Astrocyte (in vitro differentiated cells and primary cell): ENCODE measurements around the gene NUTF2. TPM values are rescaled to one million over a fixed set of nuclear protein-coding genes. Genes with fewer than 3 reads are reported as not detected.

ENCODE experiments used
- DNase-seq: peaks from one replicate; pipeline ENCODE4 v3.0.0-alpha.2; 2010; ENCODE audit warnings: low read depth
- FAIRE-seq: peaks from 2 replicates; lab custom pipeline; 2011; peaks lifted over from hg19 to GRCh38; lab: Jason Lieb, UNC
- H2AFZ ChIP-seq: 2 replicates; pipeline ENCODE4 v1.6.0; 2012; ENCODE audit warnings: low read depth, low read length, inconsistent platforms
- H3K27ac ChIP-seq: 2 replicates; pipeline ENCODE4 v1.5.1; 2011; ENCODE audit warnings: low read depth, low read length, inconsistent platforms
- H3K27me3 ChIP-seq: 2 replicates; pipeline ENCODE4 v1.6.0; 2011; ENCODE audit warnings: low read length, inconsistent platforms; ENCODE audit not compliant: insufficient read depth
- H3K36me3 ChIP-seq: 2 replicates; pipeline ENCODE4 v1.5.1; 2011; ENCODE audit warnings: low read length, inconsistent platforms; ENCODE audit not compliant: insufficient read depth
- H3K4me1 ChIP-seq: 2 replicates; pipeline ENCODE4 v1.5.1; 2011; ENCODE audit warnings: low read length, inconsistent platforms; ENCODE audit not compliant: insufficient read depth
- H3K4me2 ChIP-seq: 2 replicates; pipeline ENCODE4 v1.6.0; 2012; ENCODE audit warnings: low read length, inconsistent platforms
- H3K4me3 ChIP-seq: 2 replicates; pipeline ENCODE4 v1.5.1; 2011; ENCODE audit warnings: low read depth, mild to moderate bottlenecking, low read length, inconsistent platforms; ENCODE audit not compliant: insufficient read depth
- H3K79me2 ChIP-seq: 2 replicates; pipeline ENCODE4 v1.6.0; 2012; ENCODE audit warnings: mild to moderate bottlenecking, low read length, inconsistent platforms; ENCODE audit not compliant: insufficient read depth
- H3K9ac ChIP-seq: 2 replicates; pipeline ENCODE4 v1.6.0; 2012; ENCODE audit warnings: mild to moderate bottlenecking, low read length, inconsistent platforms
- H3K9me3 ChIP-seq: 2 replicates; pipeline ENCODE4 v1.5.1; 2012; ENCODE audit warnings: low read depth, mild to moderate bottlenecking, low read length, inconsistent platforms; ENCODE audit not compliant: insufficient read depth
- H4K20me1 ChIP-seq: 2 replicates; pipeline ENCODE4 v1.6.0; 2012; ENCODE audit warnings: low read length, inconsistent platforms; ENCODE audit not compliant: insufficient read depth
- H3K27ac Mint-ChIP-seq: one replicate; pipeline ENCODE4 v1.8.0; 2021; ENCODE audit warnings: mild to moderate bottlenecking, mixed read lengths; ENCODE audit not compliant: unreplicated experiment
- H3K27me3 Mint-ChIP-seq: one replicate; pipeline ENCODE4 v1.8.0; 2021; ENCODE audit warnings: low read depth, mixed read lengths; ENCODE audit not compliant: unreplicated experiment
- H3K36me3 Mint-ChIP-seq: one replicate; pipeline ENCODE4 v1.8.0; 2021; ENCODE audit warnings: low read depth, mixed read lengths; ENCODE audit not compliant: unreplicated experiment
- H3K4me1 Mint-ChIP-seq: one replicate; pipeline ENCODE4 v1.8.0; 2021; ENCODE audit warnings: low read depth, mixed read lengths; ENCODE audit not compliant: unreplicated experiment
- H3K4me3 Mint-ChIP-seq: one replicate; pipeline ENCODE4 v1.8.0; 2021; ENCODE audit warnings: mild to moderate bottlenecking, moderate library complexity, mixed read lengths; ENCODE audit not compliant: unreplicated experiment
- H3K9me3 Mint-ChIP-seq: one replicate; pipeline ENCODE4 v1.8.0; 2021; ENCODE audit warnings: mild to moderate bottlenecking, mixed read lengths; ENCODE audit not compliant: unreplicated experiment
- CTCF ChIP-seq: IDR thresholded peaks from 2 replicates; pipeline ENCODE4 v1.5.1; 2011; ENCODE audit warnings: low read depth, mild to moderate bottlenecking, inconsistent platforms, low read length, moderate library complexity; ENCODE audit not compliant: insufficient read depth
- EZH2 ChIP-seq: IDR thresholded peaks from 2 replicates; pipeline ENCODE4 v1.6.1; 2012; ENCODE audit warnings: mild to moderate bottlenecking, low read length, inconsistent platforms; ENCODE audit not compliant: insufficient read depth
- total RNA-seq: library from RNA; stranded (reverse); gene quantifications from 2 replicates; pipeline ENCODE4 v1.2.1, GENCODE V29; 2021

Gene NUTF2
- total RNA-seq, 1 donor from 2014 or later: 224 TPM

- Histone ChIP-seq H3K27ac (no peak overlapping the region), H3K4me1 (peaks cover 12% of the 10 kb centered on the region), H3K4me3 (no peak overlapping the region), H3K9me3 (no peaks in the 10 kb centered on the region), H4K20me1 (peaks cover 20% of the 10 kb centered on the region), H3K27me3 (no peaks in the 10 kb centered on the region), H3K36me3 (peaks cover 5% of the 10 kb centered on the region), H3K9ac (no peak overlapping the region), H3K79me2 (peaks cover 2% of the 10 kb centered on the region), H2AFZ (no peak overlapping the region), H3K4me2 (no peak overlapping the region)
- Mint-ChIP-seq H3K27me3 (no peaks in the 10 kb centered on the region), H3K9me3 (no peaks in the 10 kb centered on the region), H3K4me1 (peaks cover 4% of the 10 kb centered on the region), H3K27ac (no peak overlapping the region), H3K4me3 (no peak overlapping the region), H3K36me3 (peaks cover 11% of the 10 kb centered on the region)
- no peak for FAIRE-seq
- no peak for DNase-seq
- TF ChIP-seq CTCF (no peak), EZH2 (no peak)
These were observed 41.6 kb downstream of the NUTF2 start for GRCh38 chr16:67888331-67888730.

- Mint-ChIP-seq H3K27ac (no peak overlapping the region), H3K4me3 (peak overlapping the region; percentile 88), H3K4me1 (peaks cover 2% of the 10 kb centered on the region), H3K9me3 (no peaks in the 10 kb centered on the region), H3K36me3 (peaks cover 2% of the 10 kb centered on the region), H3K27me3 (no peaks in the 10 kb centered on the region)
- Histone ChIP-seq H3K4me3 (peak overlapping the region; percentile 56), H3K79me2 (peaks cover 38% of the 10 kb centered on the region), H3K4me1 (peaks cover 23% of the 10 kb centered on the region), H3K36me3 (no peaks in the 10 kb centered on the region), H3K27me3 (no peaks in the 10 kb centered on the region), H3K4me2 (peak overlapping the region; percentile 87), H3K9me3 (no peaks in the 10 kb centered on the region), H3K9ac (peak overlapping the region; percentile 69), H4K20me1 (peaks cover 20% of the 10 kb centered on the region), H3K27ac (peak overlapping the region; percentile 19), H2AFZ (peak overlapping the region; percentile 18)
- DNase-seq (no peak), FAIRE-seq (no peak)
- TF ChIP-seq CTCF (no peak), EZH2 (no peak)
These were observed 45.6 kb downstream of the NUTF2 start for GRCh38 chr16:67892375-67892774.

- Histone ChIP-seq H3K27ac (peak within 1 kb of the TSS; percentile 90), H3K9ac (peak within 1 kb of the TSS; percentile 98), H2AFZ (peak within 1 kb of the TSS; percentile 91), H3K79me2 (peaks cover 45% of the 10 kb centered on the region), H3K4me2 (peak within 1 kb of the TSS; percentile 92), H4K20me1 (peaks cover 24% of the 10 kb centered on the region), H3K9me3 (no peaks in the 10 kb centered on the region), H3K36me3 (no peaks in the 10 kb centered on the region), H3K27me3 (no peaks in the 10 kb centered on the region), H3K4me1 (peaks cover 24% of the 10 kb centered on the region), H3K4me3 (peak within 1 kb of the TSS; percentile 88)
- H3K27me3 Mint-ChIP-seq: no peaks in the 10 kb centered on the region
- TF ChIP-seq CTCF (no peak), EZH2 (no peak)
- H3K4me3 Mint-ChIP-seq: peak within 1 kb of the TSS; percentile 97
- H3K36me3 Mint-ChIP-seq: no peaks in the 10 kb centered on the region
- H3K4me1 Mint-ChIP-seq: peaks cover 2% of the 10 kb centered on the region
- no peaks in the 10 kb centered on the region for H3K9me3 Mint-ChIP-seq
- DNase-seq (peak; percentile 85), FAIRE-seq (no peak)
- peak within 1 kb of the TSS; percentile 97 for H3K27ac Mint-ChIP-seq
These were observed 46.4 kb downstream of the NUTF2 start, which contains the start of gene PSKH1 for GRCh38 chr16:67892899-67893742. Gene PSKH1, plus strand, starts transcription at chr16:67893254. Its CDS starts 15,496 bp downstream, at chr16:67908750.
